Spleen (tissue), 7 donors: Measurements from ENCODE around the gene KDM8.

ENCODE experiments used
- POLR2A ChIP-seq, 3 donors: fragments of 450-650 bp; IDR thresholded peaks; one replicate each; pipeline ENCODE4 v1.5.1; 2017; ENCODE audit warnings: antibody characterized with exemption in 3 of 3, mild to moderate bottlenecking in 1 of 3
- POLR2AphosphoS5 ChIP-seq, 3 donors: sonication (generic); formaldehyde crosslinking; IDR thresholded peaks; one replicate each; pipeline ENCODE4 v1.5.1; 2017; ENCODE audit warnings: antibody characterized with exemption in 3 of 3
- TF ChIP-seq, protein P1 (sequence below), 11 experiments: fragments of 200-600 bp in 7 of 11; fragments of 450-650 bp in 4 of 11; sonication (generic) in 4 of 11; IDR thresholded peaks in 8 of 11; conservative IDR thresholded peaks in 3 of 11; 1 replicate in 7 of 11; 2 replicates in 4 of 11; pipeline versions ENCODE4 v1.4.0 to v1.8.0; 2016 to 2021; ENCODE audit warnings: antibody characterized with exemption in 11 of 11, inconsistent platforms in 4 of 11, mild to moderate bottlenecking in 1 of 11
- donor health status: DM: no; HTN: no; CAD: no; lungs with moderate emphysema.
- donor health status: DM: no; HTN: no; CAD: no.
- donor health status: DM: no; HTN: no; CAD: no.

DNA sequence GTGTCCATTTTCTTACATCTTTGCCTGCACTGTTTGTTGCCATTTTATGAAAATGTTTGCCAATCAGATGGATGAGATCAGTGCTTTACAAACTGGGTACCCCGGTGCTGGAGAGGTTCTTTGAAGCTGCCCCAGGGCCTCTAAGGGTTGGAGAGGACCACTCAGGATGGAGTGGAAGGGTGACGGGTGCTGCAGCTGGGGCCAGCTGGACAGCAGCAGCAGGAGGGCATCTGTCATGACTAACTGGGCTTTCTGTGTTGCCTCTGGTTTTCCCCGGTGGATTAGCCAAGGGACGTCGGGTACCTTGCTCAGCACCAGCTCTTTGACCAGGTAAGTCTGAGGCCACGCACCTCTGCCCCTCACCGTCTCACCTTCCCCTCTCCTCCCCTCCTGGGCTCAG, 12.3 kb downstream of the KDM8 start:
- TF ChIP-seq, protein P1, sequence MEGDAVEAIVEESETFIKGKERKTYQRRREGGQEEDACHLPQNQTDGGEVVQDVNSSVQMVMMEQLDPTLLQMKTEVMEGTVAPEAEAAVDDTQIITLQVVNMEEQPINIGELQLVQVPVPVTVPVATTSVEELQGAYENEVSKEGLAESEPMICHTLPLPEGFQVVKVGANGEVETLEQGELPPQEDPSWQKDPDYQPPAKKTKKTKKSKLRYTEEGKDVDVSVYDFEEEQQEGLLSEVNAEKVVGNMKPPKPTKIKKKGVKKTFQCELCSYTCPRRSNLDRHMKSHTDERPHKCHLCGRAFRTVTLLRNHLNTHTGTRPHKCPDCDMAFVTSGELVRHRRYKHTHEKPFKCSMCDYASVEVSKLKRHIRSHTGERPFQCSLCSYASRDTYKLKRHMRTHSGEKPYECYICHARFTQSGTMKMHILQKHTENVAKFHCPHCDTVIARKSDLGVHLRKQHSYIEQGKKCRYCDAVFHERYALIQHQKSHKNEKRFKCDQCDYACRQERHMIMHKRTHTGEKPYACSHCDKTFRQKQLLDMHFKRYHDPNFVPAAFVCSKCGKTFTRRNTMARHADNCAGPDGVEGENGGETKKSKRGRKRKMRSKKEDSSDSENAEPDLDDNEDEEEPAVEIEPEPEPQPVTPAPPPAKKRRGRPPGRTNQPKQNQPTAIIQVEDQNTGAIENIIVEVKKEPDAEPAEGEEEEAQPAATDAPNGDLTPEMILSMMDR (IDR thresholded peaks at IDR 0.05 in 8 of 11, conservative IDR thresholded peaks at IDR 0.05 in 3 of 11), result no peak
- TF ChIP-seq POLR2AphosphoS5 (IDR thresholded peaks at IDR 0.05) (no peak), POLR2A (IDR thresholded peaks at IDR 0.05) (no peak)
